AG04449 (cell line): ENCODE measurements around the gene ERRFI1.

Source experiments
- CTCF ChIA-PET: fragments of 350-600 bp; formaldehyde crosslinking; extraction: SDS; loops from one replicate; lab custom pipeline; 2021; ENCODE audit warnings: antibody characterized with exemption; lab: Yijun Ruan, JAX
- POLR2A ChIA-PET: fragments of 400-600, 350-600 bp; formaldehyde crosslinking; extraction: SDS; loops from one replicate; lab custom pipeline; 2020; ENCODE audit warnings: antibody characterized with exemption, inconsistent platforms; lab: Yijun Ruan, JAX
- DNase-seq: peaks from one replicate; pipeline ENCODE4 v3.0.0-alpha.2; 2010; ENCODE audit warnings: low read depth, low spot score
- H3K4me3 ChIP-seq: 2 replicates; pipeline ENCODE4 v1.5.1; 2011; ENCODE audit warnings: low read depth, mild to moderate bottlenecking, control low read depth, low read length
- TF ChIP-seq, protein P1 (sequence below): IDR thresholded peaks from one replicate; pipeline ENCODE4 v1.5.1; 2011; ENCODE audit warnings: mild to moderate bottlenecking, moderate library complexity, low read length, control low read depth, inconsistent platforms; ENCODE audit not compliant: insufficient read depth; ENCODE audit errors: missing control alignments

The ERRFI1 gene

DNA sequence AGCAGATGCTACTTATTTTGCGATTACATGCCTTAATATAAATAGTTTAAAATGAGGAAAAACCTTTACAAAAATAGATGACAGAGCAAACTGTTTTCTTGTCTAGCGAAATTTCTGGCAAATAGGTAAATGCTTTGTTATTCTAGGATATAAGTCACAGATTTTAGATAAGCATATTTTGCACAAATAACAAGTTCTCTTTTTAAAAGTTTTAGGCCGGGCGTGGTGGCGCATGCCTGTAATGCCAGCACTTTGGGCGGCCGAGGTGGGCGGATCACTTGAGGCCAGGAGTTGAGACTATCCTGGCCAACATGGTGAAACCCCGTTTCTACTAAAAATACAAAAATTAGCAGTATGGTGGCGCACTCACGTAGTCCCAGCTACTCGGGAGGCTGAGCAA lies 20.3 kb upstream of the ERRFI1 start:
- POLR2A ChIA-PET: no interaction called here
- TF ChIP-seq, protein P1, sequence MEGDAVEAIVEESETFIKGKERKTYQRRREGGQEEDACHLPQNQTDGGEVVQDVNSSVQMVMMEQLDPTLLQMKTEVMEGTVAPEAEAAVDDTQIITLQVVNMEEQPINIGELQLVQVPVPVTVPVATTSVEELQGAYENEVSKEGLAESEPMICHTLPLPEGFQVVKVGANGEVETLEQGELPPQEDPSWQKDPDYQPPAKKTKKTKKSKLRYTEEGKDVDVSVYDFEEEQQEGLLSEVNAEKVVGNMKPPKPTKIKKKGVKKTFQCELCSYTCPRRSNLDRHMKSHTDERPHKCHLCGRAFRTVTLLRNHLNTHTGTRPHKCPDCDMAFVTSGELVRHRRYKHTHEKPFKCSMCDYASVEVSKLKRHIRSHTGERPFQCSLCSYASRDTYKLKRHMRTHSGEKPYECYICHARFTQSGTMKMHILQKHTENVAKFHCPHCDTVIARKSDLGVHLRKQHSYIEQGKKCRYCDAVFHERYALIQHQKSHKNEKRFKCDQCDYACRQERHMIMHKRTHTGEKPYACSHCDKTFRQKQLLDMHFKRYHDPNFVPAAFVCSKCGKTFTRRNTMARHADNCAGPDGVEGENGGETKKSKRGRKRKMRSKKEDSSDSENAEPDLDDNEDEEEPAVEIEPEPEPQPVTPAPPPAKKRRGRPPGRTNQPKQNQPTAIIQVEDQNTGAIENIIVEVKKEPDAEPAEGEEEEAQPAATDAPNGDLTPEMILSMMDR: no peak
- CTCF ChIA-PET: no interaction called here

DNA sequence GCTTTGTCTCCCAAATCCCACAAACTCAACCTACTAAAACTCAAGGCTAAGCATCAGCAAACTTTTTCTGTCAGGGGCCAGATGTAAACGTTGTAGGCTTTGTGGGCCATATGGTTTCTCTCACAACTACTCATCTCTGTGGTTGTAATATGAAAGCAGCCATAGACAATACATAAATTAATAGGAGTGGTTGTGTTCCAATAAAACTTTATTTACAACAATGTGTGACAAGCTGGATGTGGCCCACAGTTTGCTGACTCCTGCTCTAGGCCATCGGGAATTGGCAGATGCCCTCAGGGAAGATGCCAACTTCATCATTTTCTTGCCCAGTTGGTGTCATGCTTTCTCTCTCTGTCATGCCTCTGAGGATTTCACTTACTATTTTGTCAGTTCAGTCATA lies 17.5 kb upstream of the ERRFI1 start:
- ChIA-PET POLR2A (no interaction called here), CTCF (no interaction called here)
- no peak for DNase-seq
- TF ChIP-seq, protein P1: no peak
- H3K4me3 ChIP-seq: no peak overlapping the region

More for the DNA sequence above, 20.3 kb upstream of the ERRFI1 start:
- DNase-seq: no peak
- no peak overlapping the region for H3K4me3 ChIP-seq

DNA sequence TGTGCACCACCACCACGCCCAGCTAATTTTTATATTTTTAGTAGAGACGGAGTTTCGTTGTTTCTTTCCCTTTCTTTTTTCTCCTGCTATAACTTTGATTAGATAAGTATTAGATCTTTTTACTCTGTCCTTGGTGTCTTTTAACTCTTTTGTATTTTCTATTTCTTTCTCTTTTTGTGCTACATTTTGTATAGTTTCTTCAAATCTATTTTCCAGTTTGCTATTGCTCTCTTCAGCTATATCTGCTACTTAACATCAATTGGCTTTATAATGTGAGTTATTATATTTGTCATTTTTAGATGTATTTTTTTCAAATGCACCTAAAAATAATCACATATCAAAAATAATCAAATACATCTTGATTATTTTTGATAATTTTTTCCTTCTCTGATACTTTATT lies 16.0 kb upstream of the ERRFI1 start:
- TF ChIP-seq, protein P1: no peak
- no peak for DNase-seq
- H3K4me3 ChIP-seq: no peak overlapping the region
- ChIA-PET POLR2A (no interaction called here), CTCF (interaction anchor here (1.0 to 5.1 kb wide), 2 partner anchors 11 to 272 kb away, joined by 4 to 32 read pairs; no protein-coding TSS in a partner anchor)

DNA sequence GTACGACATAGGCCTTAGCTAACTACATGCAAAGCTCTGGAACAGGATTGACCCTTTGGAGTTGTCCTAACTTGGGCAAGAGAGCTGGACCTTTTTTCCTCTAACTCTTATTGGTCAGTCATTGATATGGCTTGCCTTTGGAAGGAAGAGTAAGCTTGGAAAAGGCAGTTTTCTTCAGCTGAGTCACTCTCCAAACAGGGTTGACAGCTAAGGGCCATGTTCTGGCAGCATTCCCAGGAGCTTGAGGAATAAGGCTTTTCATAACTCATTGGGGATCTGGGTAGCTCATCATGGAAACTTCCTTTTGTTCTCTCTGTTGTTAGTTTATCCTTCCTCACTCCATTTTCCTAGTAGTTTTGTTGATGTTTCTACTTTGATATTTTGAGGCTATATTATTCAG lies 14.5 kb upstream of the ERRFI1 start:
- POLR2A ChIA-PET: interaction anchor here (1.0 to 1.2 kb wide), 3 partner anchors 8 to 38 kb away, joined by 3 to 5 read pairs (median 4); no protein-coding TSS in a partner anchor
- CTCF ChIA-PET: interaction anchor here (0.8 to 5.1 kb wide), 8 partner anchors 9 to 275 kb away, joined by 3 to 32 read pairs (median 3); partner anchors contain the start of gene ERRFI1
- H3K4me3 ChIP-seq: no peak overlapping the region
- DNase-seq: peak; percentile 90
- TF ChIP-seq, protein P1: no peak

DNA sequence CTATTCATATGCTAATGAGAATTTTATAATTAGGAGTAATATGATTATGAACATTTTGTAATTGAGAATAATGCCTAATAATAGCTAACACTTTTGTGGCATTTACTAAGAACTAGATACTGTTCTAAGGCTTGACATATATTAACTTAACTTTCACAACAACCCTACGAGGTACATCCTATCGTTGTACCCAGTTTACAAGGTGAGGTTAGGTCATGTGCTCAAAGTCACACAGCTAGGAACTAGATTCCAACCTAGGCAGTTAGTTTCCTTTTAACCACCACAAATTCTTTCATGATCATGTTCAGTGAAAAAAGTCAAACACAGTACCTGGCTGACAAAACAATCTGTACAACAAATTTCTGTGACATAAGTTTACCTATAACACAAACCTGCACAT lies 13.0 kb upstream of the ERRFI1 start:
- CTCF ChIA-PET: interaction anchor here (0.8 to 5.1 kb wide), 3 partner anchors 8 to 276 kb away, joined by 3 to 32 read pairs (median 28); no protein-coding TSS in a partner anchor

DNA sequence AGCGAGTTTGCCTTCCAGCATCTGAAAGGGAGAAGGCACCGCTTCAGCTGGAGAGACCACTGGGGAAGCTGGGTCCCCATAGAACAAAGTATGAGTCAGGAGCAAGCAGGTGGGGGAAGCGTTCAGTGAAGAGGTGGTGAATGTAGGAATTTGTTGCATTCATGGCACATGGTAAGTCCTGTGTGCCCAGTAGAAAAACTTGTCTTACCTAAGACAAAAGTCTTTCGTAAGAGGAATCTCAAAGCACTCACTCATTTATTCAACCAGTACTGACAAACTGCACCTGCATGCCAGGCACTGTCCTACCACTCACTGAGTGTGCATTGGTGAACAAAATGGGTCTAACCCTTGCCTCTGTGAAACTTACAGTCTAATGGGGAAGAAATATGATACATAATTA lies 9.2 kb upstream of the ERRFI1 start:
- TF ChIP-seq, protein P1: no peak
- POLR2A ChIA-PET: no interaction called here
- CTCF ChIA-PET: interaction anchor here (13.5 kb wide), 1 partner anchor 278 kb away, joined by 188 read pairs; no protein-coding TSS in a partner anchor
- no peak for DNase-seq
- H3K4me3 ChIP-seq: no peak overlapping the region

More for the DNA sequence above, 13.0 kb upstream of the ERRFI1 start:
- POLR2A ChIA-PET: interaction anchor here (0.7 kb wide), 1 partner anchor 159 kb away, joined by 4 read pairs; no protein-coding TSS in a partner anchor
- TF ChIP-seq, protein P1: no peak
- no peak overlapping the region for H3K4me3 ChIP-seq
- no peak for DNase-seq
